Measurements from ENCODE around the gene CAB39L.

The CAB39L gene

GRCh38 chr13:49443704-49444523 lies at the start of gene CAB39L, which contains the start of gene SETDB2:
Gene CAB39L, minus strand, starts transcription at chr13:49444064. Its CDS starts 61,154 bp downstream, at chr13:49382910.
Gene SETDB2, plus strand, starts transcription at chr13:49444274. Its CDS starts 7,620 bp downstream, at chr13:49451894.
- DNase-seq, result peak; percentile 99

GRCh38 chr13:49488563-49488962 lies 44.7 kb upstream of the CAB39L start:
- DNase-seq, result no peak

GRCh38 chr13:49481788-49482187 lies 37.9 kb upstream of the CAB39L start:
- DNase-seq, result no peak

- no peak for DNase-seq
Observed at GRCh38 chr13:49476529-49476928, 32.7 kb upstream of the CAB39L start.

- DNase-seq, result no peak
Observed at GRCh38 chr13:49472186-49472585, 28.3 kb upstream of the CAB39L start.

GRCh38 chr13:49466292-49466838 lies 22.5 kb upstream of the CAB39L start:
- no peak for DNase-seq

GRCh38 chr13:49464621-49465325 lies 20.9 kb upstream of the CAB39L start:
- no peak for DNase-seq

GRCh38 chr13:49464085-49464484 lies 20.2 kb upstream of the CAB39L start:
- no peak for DNase-seq

GRCh38 chr13:49459580-49459979 lies 15.7 kb upstream of the CAB39L start:
- no peak for DNase-seq

GRCh38 chr13:49457221-49457620 lies 13.4 kb upstream of the CAB39L start:
- DNase-seq, result no peak

- no peak for DNase-seq
Observed at GRCh38 chr13:49456156-49456555, 12.3 kb upstream of the CAB39L start.

GRCh38 chr13:49455007-49455398 lies 11.1 kb upstream of the CAB39L start:
- DNase-seq, result no peak

- DNase-seq, result no peak
Observed at GRCh38 chr13:49454388-49455006, 10.6 kb upstream of the CAB39L start.

- no peak for DNase-seq
Observed at GRCh38 chr13:49453465-49453864, 9.6 kb upstream of the CAB39L start.

GRCh38 chr13:49452725-49453457 lies 9.0 kb upstream of the CAB39L start:
- DNase-seq, result no peak

- no peak for DNase-seq
Observed at GRCh38 chr13:49450105-49450819, 6.4 kb upstream of the CAB39L start.

GRCh38 chr13:49448753-49449152 lies 4.9 kb upstream of the CAB39L start:
- DNase-seq, result no peak

GRCh38 chr13:49446473-49446872 lies 2.6 kb upstream of the CAB39L start:
- DNase-seq, result no peak

GRCh38 chr13:49444524-49445395 lies 896 bp upstream of the CAB39L start:
- no peak for DNase-seq

GRCh38 chr13:49443357-49443703 lies 534 bp downstream of the CAB39L start:
- peak; percentile 66 for DNase-seq

- DNase-seq, result no peak
Observed at GRCh38 chr13:49441846-49442245, 2.0 kb downstream of the CAB39L start.

All from midbrain (tissue), 1 donor.